GM23338 (cell line): Measurements from ENCODE around the gene ZFP36L1. TPM values are rescaled to one million over a fixed set of nuclear protein-coding genes. Genes with fewer than 3 reads are reported as not detected.

Experiments used
- ATAC-seq: fragments of 200-7000 bp; cut with Tn5 transposase; 3 replicates; pipeline ENCODE4 v1.9.1; 2020
- DNase-seq: peaks from one replicate; pipeline ENCODE4 v3.0.0-alpha.2; 2015; ENCODE audit warnings: low spot score
- H2AFZ ChIP-seq: fragments of 200-600 bp; sonication (generic); 2 replicates; pipeline ENCODE4 v1.8.0; 2016; ENCODE audit warnings: antibody characterized with exemption, mild to moderate bottlenecking, moderate library complexity
- H3F3A ChIP-seq: fragments of 200-600 bp; sonication (generic); replicated peaks from 2 replicates; pipeline ENCODE4 v1.8.0; 2017; ENCODE audit warnings: antibody characterized with exemption, mixed run types, low read depth
- H3K27ac ChIP-seq: fragments of 200-600 bp; sonication (generic); 2 replicates; pipeline ENCODE4 v1.6.1; 2016; ENCODE audit warnings: low read depth
- H3K27me3 ChIP-seq: fragments of 200-600 bp; sonication (generic); 2 replicates; pipeline ENCODE4 v1.8.0; 2016; ENCODE audit warnings: mild to moderate bottlenecking, mixed run types, moderate library complexity; ENCODE audit not compliant: insufficient read depth
- H3K36me3 ChIP-seq: fragments of 200-600 bp; sonication (generic); 2 replicates; pipeline ENCODE4 v1.8.0; 2016; ENCODE audit warnings: mild to moderate bottlenecking; ENCODE audit not compliant: insufficient read depth
- H3K4me1 ChIP-seq: fragments of 200-600 bp; sonication (generic); 2 replicates; pipeline ENCODE4 v1.8.0; 2016; ENCODE audit warnings: mild to moderate bottlenecking, moderate library complexity; ENCODE audit not compliant: insufficient read depth
- H3K4me2 ChIP-seq: fragments of 200-600 bp; sonication (generic); 2 replicates; pipeline ENCODE4 v1.7.1; 2017; ENCODE audit warnings: mixed run types
- H3K4me3 ChIP-seq: fragments of 200-600 bp; sonication (generic); 2 replicates; pipeline ENCODE4 v1.6.1; 2016; ENCODE audit warnings: mixed run types
- H3K79me2 ChIP-seq: fragments of 200-600 bp; sonication (generic); replicated peaks from 2 replicates; pipeline ENCODE4 v1.8.0; 2017; ENCODE audit warnings: mild to moderate bottlenecking; ENCODE audit not compliant: insufficient read depth
- H3K9me2 ChIP-seq: fragments of 200-600 bp; sonication (generic); 2 replicates; pipeline ENCODE4 v1.8.0; 2017; ENCODE audit not compliant: insufficient read depth
- H4K20me1 ChIP-seq: fragments of 200-600 bp; sonication (generic); replicated peaks from 2 replicates; pipeline ENCODE4 v1.8.0; 2017; ENCODE audit warnings: mild to moderate bottlenecking; ENCODE audit not compliant: insufficient read depth
- H3K27ac Mint-ChIP-seq: 2 replicates; pipeline ENCODE4 v1.8.0; 2020; ENCODE audit warnings: inconsistent platforms, mild to moderate bottlenecking, moderate library complexity, mixed read lengths
- H3K27me3 Mint-ChIP-seq: 3 replicates; pipeline ENCODE4 v1.8.0; 2022; ENCODE audit warnings: low read depth, mild to moderate bottlenecking, moderate library complexity, mixed read lengths, inconsistent platforms; ENCODE audit not compliant: insufficient read depth, poor library complexity
- H3K36me3 Mint-ChIP-seq: 3 replicates; pipeline ENCODE4 v1.8.0; 2021; ENCODE audit warnings: low read depth, mild to moderate bottlenecking, inconsistent platforms, moderate library complexity, mixed read lengths
- H3K4me1 Mint-ChIP-seq: 3 replicates; pipeline ENCODE4 v1.8.0; 2020; ENCODE audit warnings: mild to moderate bottlenecking, inconsistent platforms, mixed read lengths
- H3K4me3 Mint-ChIP-seq: 3 replicates; pipeline ENCODE4 v1.8.0; 2021; ENCODE audit warnings: moderate library complexity, mild to moderate bottlenecking, inconsistent platforms, mixed read lengths
- H3K9me3 Mint-ChIP-seq: 3 replicates; pipeline ENCODE4 v1.8.0; 2020; ENCODE audit warnings: moderate library complexity, mild to moderate bottlenecking, inconsistent platforms, mixed read lengths
- REST ChIP-seq: IDR thresholded peaks from one replicate; pipeline ENCODE4 v1.6.1; 2018; ENCODE audit warnings: antibody characterized with exemption; ENCODE audit not compliant: unreplicated experiment
- STAT1 ChIP-seq: IDR thresholded peaks from one replicate; pipeline ENCODE4 v1.6.1; 2016; ENCODE audit warnings: antibody characterized with exemption; ENCODE audit not compliant: unreplicated experiment
- ZNF462 ChIP-seq: fragments of 250-450 bp; sonication (Bioruptor Pico); IDR thresholded peaks from 2 replicates; pipeline ENCODE4 v1.5.0; 2020; ENCODE audit warnings: mild to moderate bottlenecking, moderate library complexity
- polyA plus RNA-seq: library from polyadenylated mRNA; unstranded; fragments of >200 nt; fragmentation: Nextera tagmentation; extraction: Ambion mirVana; gene quantifications from 2 replicates; pipeline ENCODE4 v1.2.1, GENCODE V29; 2016
- total RNA-seq: library from RNA; depleted of rRNA; stranded (reverse); fragments of >200 nt; shearing (Covaris generic); gene quantifications from 2 replicates; pipeline ENCODE4 v1.2.3, GENCODE V29; 2014

ZFP36L1 gene
- total and polyA plus RNA-seq, 2 experiments from 2014 or later: 148 to 382 TPM

GRCh38 chr14:68790644-68791077 lies 2.2 kb downstream of the ZFP36L1 start:
- Histone ChIP-seq H3K27me3 (no peaks in the 10 kb centered on the region), H3K36me3 (peaks cover 28% of the 10 kb centered on the region), H4K20me1 (peaks cover 18% of the 10 kb centered on the region), H3F3A (peaks cover 42% of the 10 kb centered on the region), H3K79me2 (peaks cover 57% of the 10 kb centered on the region), H3K9me2 (peaks cover 5% of the 10 kb centered on the region), H2AFZ (no peak overlapping the region), H3K4me1 (peaks cover 12% of the 10 kb centered on the region; the same call in 1 of the 2 replicates), H3K27ac (peak overlapping the region; percentile 89), H3K4me3 (peak overlapping the region; percentile 92), H3K4me2 (peak overlapping the region; percentile 97)
- no peak for ATAC-seq
- Mint-ChIP-seq H3K36me3 (peaks cover 79% of the 10 kb centered on the region), H3K9me3 (peaks cover 15% of the 10 kb centered on the region), H3K4me1 (peaks cover 41% of the 10 kb centered on the region), H3K4me3 (peak overlapping the region; percentile 95), H3K27me3 (peaks cover 69% of the 10 kb centered on the region), H3K27ac (peak overlapping the region; percentile 100)
- TF ChIP-seq ZNF462 (CRISPR knock-in tag) (no peak), REST (no peak), STAT1 (no peak)
- DNase-seq: no peak
